ENCODE results near the gene NPFF.

The NPFF gene

GRCh38 chr12:53536962-53537361 is 29.7 kb upstream of the NPFF start:
- no peak for TF ChIP-seq CTCF (IDR thresholded peaks at IDR 0.05)

DNA sequence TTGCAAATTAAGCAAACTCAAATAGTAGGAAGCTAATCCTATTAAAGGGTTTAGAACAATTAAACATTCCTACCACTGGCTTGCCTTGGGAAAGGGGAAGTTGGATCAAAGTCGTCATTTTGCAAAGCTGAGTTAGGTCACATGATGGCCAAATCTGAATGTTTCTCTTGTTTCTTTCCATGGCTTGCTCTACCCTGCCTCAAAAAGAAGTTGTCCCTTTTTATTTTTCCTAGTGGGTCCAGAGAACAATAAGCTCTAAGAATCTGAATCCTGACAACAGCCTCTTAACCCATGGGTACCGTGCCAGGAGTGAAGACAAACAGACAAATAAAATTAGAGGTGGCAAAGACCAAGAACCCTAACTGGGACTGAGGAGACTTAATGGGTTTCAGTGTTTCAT is 26.2 kb upstream of the NPFF start:
- TF ChIP-seq CTCF (IDR thresholded peaks at IDR 0.05), result no peak

- TF ChIP-seq CTCF (IDR thresholded peaks at IDR 0.05), result no peak
Measured at GRCh38 chr12:53532524-53533445, 25.5 kb upstream of the NPFF start.

DNA sequence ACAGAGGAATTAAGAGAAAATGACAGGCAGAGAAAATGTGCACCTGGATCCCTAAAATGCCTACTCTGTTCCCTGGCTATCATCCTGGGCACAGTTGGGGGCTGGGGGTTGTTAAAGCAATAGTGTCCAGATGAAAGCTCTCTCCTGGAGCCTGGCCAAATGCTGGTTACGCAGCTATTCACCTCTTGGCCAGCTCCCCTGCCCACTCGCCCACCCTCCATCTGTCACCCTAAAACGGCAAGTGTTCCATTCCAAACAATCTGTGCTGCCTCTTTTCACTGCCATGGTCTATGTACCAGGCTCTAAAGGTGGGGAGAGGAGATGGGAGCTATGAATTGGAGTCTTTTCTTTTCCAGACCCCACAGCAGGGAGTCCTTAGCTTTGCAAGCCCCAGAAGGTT is 24.7 kb upstream of the NPFF start:
- TF ChIP-seq CTCF (IDR thresholded peaks at IDR 0.05), result no peak

- TF ChIP-seq CTCF (IDR thresholded peaks at IDR 0.05), result no peak
Measured at GRCh38 chr12:53530920-53531319, 23.6 kb upstream of the NPFF start.

DNA sequence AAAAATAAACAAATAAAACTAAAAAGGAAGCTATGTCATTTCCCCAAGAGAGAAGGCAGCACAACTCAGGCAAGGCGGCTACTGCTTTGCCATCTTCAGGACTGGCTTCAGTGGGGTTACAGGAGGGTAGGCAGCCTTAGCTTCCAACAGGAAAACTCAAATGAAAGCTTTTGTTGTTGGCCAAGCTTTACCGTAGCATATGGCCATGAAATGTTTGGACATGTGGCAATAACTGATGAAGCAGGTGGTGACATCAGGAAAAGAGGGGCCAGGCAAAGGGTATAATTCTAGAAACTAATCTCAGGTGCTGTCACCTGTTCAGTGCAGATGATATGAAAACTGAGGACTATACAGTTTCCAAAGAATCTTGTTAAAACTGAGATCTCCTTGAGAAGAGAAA is 22.8 kb upstream of the NPFF start:
- TF ChIP-seq CTCF (IDR thresholded peaks at IDR 0.05), result no peak

DNA sequence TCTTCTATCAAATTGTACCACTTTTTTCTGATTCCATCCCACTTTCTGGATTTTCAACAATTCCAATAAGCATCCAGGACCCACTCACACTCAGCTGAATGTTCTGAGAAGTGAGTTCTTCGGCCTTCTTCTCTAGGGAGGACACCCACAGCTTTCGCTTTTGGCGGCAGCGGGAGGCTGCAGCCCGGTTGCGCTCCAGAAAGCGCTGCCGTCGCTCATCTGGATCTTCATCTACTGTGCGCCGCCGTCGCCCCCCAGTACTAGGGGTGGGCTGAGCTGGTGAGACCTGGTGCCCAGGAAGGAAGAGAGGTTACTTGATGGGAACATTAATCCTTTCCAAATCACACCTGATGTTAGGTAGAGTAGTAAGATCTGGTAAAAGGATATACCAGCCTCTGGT is 17.2 kb upstream of the NPFF start:
- no peak for TF ChIP-seq CTCF (IDR thresholded peaks at IDR 0.05)
